GM12878 (cell line): ENCODE results near the gene BORCS5. TPM values are rescaled to one million over a fixed set of nuclear protein-coding genes. Genes with fewer than 3 reads are reported as not detected.

ENCODE experiments used
- BHLHE40 ChIP-seq, 2 experiments: fragments of 450-650 bp in 1 of 2; IDR thresholded peaks; 2 replicates each; pipeline ENCODE4 v1.6.1; 2011 to 2017; ENCODE audit warnings: low read depth in 2 of 2, borderline replicate concordance in 1 of 2, improper control_type of control experiment in 1 of 2, low read length in 1 of 2, mild to moderate bottlenecking in 1 of 2
- CBX3 ChIP-seq: fragments of 200-600 bp; sonication (generic); IDR thresholded peaks from 2 replicates; pipeline ENCODE4 v1.6.1; 2016; ENCODE audit warnings: low read depth, borderline replicate concordance
- CHD2 ChIP-seq: IDR thresholded peaks from 2 replicates; pipeline ENCODE4 v1.6.1; 2011; ENCODE audit warnings: low read depth, low read length, improper control_type of control experiment, borderline replicate concordance
- CUX1 ChIP-seq: IDR thresholded peaks from 2 replicates; pipeline ENCODE4 v1.6.1; 2012; ENCODE audit warnings: improper control_type of control experiment, low read depth, low read length; ENCODE audit not compliant: insufficient replicate concordance
- FOXM1 ChIP-seq: IDR thresholded peaks from 2 replicates; pipeline ENCODE4 v1.6.1; 2012; ENCODE audit warnings: low read depth, mild to moderate bottlenecking, inconsistent platforms, low read length, moderate library complexity
- GATAD2B ChIP-seq: fragments of 450-650 bp; conservative IDR thresholded peaks from 2 replicates; pipeline ENCODE4 v1.6.1; 2017; ENCODE audit warnings: low read depth, mild to moderate bottlenecking, moderate library complexity
- KLF5 ChIP-seq: fragments of 450-650 bp; IDR thresholded peaks from 2 replicates; pipeline ENCODE4 v1.6.1; 2014; ENCODE audit warnings: mild to moderate bottlenecking; ENCODE audit not compliant: partially characterized antibody
- MTA3 ChIP-seq: IDR thresholded peaks from 2 replicates; pipeline ENCODE4 v1.6.1; 2012; ENCODE audit warnings: low read length, inconsistent platforms, borderline replicate concordance
- RAD51 ChIP-seq: fragments of 450-650 bp; IDR thresholded peaks from 2 replicates; pipeline ENCODE4 v1.6.1; 2016; ENCODE audit warnings: moderate library complexity, mild to moderate bottlenecking, inconsistent platforms
- RB1 ChIP-seq: fragments of 450-650 bp; formaldehyde crosslinking; IDR thresholded peaks from 2 replicates; pipeline ENCODE4 v1.6.1; 2017; ENCODE audit warnings: mild to moderate bottlenecking, borderline replicate concordance
- SMARCA5 ChIP-seq: fragments of 450-650 bp; IDR thresholded peaks from 2 replicates; pipeline ENCODE4 v1.6.1; 2017; ENCODE audit warnings: mild to moderate bottlenecking
- TCF12 ChIP-seq: IDR thresholded peaks from 2 replicates; pipeline ENCODE4 v1.6.1; 2011; ENCODE audit warnings: low read depth, mild to moderate bottlenecking, low read length
- ZNF207 ChIP-seq: fragments of 450-650 bp; IDR thresholded peaks from 2 replicates; pipeline ENCODE4 v1.6.1; 2014; ENCODE audit warnings: antibody characterized with exemption, mild to moderate bottlenecking, borderline replicate concordance
- polyA plus RNA-seq, 11 experiments: library from polyadenylated mRNA; depleted of rRNA in 4 of 11; unstranded in 6 of 11; stranded (reverse) in 5 of 11; fragments of >200 nt; fragmentation: Nextera tagmentation in 4 of 11; fragmentation: Illumina TruSeq in 1 of 11; extraction: Ambion mirVana in 4 of 11; extraction: Trizol in 1 of 11; gene quantifications; 1 replicate in 1 of 11; 2 replicates in 10 of 11; pipeline versions ENCODE4 v1.2.1 to v1.2.3, GENCODE V29; 2011 to 2016; ENCODE audit warnings: inconsistent platforms in 2 of 11, missing spikeins in 2 of 11, low read depth in 1 of 11
- total RNA-seq, 4 experiments: library from RNA; depleted of rRNA in 3 of 4; stranded (reverse); fragments of >200 nt in 3 of 4; fragmentation: Illumina TruSeq in 1 of 4; extraction: Trizol in 1 of 4; gene quantifications; 2 replicates each; pipeline versions ENCODE4 v1.2.1 to v1.2.3, GENCODE V29; 2013 to 2021
- TF ChIP-seq, protein P1 (sequence below): fragments of 450-650 bp; IDR thresholded peaks from 2 replicates; pipeline ENCODE4 v1.6.1; 2017; ENCODE audit warnings: mild to moderate bottlenecking, moderate library complexity
- TF ChIP-seq, protein P2 (sequence below): fragments of 450-650 bp; IDR thresholded peaks from 2 replicates; pipeline ENCODE4 v1.6.1; 2016; ENCODE audit warnings: mild to moderate bottlenecking
- TF ChIP-seq, protein P3 (sequence below): IDR thresholded peaks from 2 replicates; pipeline ENCODE4 v1.6.1; 2012; ENCODE audit warnings: low read depth, low read length, improper control_type of control experiment
- TF ChIP-seq, protein P4 (sequence below): IDR thresholded peaks from 2 replicates; pipeline ENCODE4 v1.6.1; 2011; ENCODE audit warnings: borderline replicate concordance, low read depth, mild to moderate bottlenecking, moderate library complexity, mixed read lengths, low read length; ENCODE audit not compliant: insufficient read depth; ENCODE audit errors: extremely low read length

Gene BORCS5
- total and polyA plus RNA-seq, 10 of the 15 experiments (the other 5 are each of a cell fraction or from before 2014, with no cell fraction given), result 1.4 to 39.7 (median 16.1) TPM

- TF ChIP-seq, protein P1, sequence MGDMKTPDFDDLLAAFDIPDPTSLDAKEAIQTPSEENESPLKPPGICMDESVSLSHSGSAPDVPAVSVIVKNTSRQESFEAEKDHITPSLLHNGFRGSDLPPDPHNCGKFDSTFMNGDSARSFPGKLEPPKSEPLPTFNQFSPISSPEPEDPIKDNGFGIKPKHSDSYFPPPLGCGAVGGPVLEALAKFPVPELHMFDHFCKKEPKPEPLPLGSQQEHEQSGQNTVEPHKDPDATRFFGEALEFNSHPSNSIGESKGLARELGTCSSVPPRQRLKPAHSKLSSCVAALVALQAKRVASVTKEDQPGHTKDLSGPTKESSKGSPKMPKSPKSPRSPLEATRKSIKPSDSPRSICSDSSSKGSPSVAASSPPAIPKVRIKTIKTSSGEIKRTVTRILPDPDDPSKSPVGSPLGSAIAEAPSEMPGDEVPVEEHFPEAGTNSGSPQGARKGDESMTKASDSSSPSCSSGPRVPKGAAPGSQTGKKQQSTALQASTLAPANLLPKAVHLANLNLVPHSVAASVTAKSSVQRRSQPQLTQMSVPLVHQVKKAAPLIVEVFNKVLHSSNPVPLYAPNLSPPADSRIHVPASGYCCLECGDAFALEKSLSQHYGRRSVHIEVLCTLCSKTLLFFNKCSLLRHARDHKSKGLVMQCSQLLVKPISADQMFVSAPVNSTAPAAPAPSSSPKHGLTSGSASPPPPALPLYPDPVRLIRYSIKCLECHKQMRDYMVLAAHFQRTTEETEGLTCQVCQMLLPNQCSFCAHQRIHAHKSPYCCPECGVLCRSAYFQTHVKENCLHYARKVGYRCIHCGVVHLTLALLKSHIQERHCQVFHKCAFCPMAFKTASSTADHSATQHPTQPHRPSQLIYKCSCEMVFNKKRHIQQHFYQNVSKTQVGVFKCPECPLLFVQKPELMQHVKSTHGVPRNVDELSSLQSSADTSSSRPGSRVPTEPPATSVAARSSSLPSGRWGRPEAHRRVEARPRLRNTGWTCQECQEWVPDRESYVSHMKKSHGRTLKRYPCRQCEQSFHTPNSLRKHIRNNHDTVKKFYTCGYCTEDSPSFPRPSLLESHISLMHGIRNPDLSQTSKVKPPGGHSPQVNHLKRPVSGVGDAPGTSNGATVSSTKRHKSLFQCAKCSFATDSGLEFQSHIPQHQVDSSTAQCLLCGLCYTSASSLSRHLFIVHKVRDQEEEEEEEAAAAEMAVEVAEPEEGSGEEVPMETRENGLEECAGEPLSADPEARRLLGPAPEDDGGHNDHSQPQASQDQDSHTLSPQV, result 0 out of 2 replicates have a peak, but pooled peaks have one; percentile 12
- TF ChIP-seq RB1 (no peak), FOXM1 (no peak), RAD51 (peak; percentile 41; the same call in 1 of the 2 replicates), CBX3 (no peak), TCF12 (0 out of 2 replicates have a peak, but pooled peaks have one; percentile 55), ZNF207 (peak; percentile 46; the same call in 1 of the 2 replicates), GATAD2B (0 out of 2 replicates have a peak, but pooled peaks have one; percentile 18), MTA3 (no peak; the same call in 1 of the 2 replicates), KLF5 (no peak), SMARCA5 (no peak), CUX1 (peak; percentile 66), CHD2 (peak; percentile 43; the same call in 1 of the 2 replicates), BHLHE40 (IDR thresholded peaks at IDR 0.05; ENCODE audit: borderline replicate concordance in 1 of 2, low read depth in 2 of 2, low read length in 1 of 2) (0 out of 4 replicates have a peak, but pooled peaks of 1 of the 2 experiments have one; percentile 18)
- TF ChIP-seq, protein P2, sequence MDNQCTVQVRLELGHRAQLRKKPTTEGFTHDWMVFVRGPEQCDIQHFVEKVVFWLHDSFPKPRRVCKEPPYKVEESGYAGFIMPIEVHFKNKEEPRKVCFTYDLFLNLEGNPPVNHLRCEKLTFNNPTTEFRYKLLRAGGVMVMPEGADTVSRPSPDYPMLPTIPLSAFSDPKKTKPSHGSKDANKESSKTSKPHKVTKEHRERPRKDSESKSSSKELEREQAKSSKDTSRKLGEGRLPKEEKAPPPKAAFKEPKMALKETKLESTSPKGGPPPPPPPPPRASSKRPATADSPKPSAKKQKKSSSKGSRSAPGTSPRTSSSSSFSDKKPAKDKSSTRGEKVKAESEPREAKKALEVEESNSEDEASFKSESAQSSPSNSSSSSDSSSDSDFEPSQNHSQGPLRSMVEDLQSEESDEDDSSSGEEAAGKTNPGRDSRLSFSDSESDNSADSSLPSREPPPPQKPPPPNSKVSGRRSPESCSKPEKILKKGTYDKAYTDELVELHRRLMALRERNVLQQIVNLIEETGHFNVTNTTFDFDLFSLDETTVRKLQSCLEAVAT, result peak; percentile 82
- TF ChIP-seq, protein P3, sequence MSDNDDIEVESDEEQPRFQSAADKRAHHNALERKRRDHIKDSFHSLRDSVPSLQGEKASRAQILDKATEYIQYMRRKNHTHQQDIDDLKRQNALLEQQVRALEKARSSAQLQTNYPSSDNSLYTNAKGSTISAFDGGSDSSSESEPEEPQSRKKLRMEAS, result no peak
- TF ChIP-seq, protein P4, sequence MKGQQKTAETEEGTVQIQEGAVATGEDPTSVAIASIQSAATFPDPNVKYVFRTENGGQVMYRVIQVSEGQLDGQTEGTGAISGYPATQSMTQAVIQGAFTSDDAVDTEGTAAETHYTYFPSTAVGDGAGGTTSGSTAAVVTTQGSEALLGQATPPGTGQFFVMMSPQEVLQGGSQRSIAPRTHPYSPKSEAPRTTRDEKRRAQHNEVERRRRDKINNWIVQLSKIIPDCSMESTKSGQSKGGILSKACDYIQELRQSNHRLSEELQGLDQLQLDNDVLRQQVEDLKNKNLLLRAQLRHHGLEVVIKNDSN, result no peak
Observed at GRCh38 chr12:12482959-12483358, 126.1 kb downstream of the BORCS5 start (continued).
